MM.1S (cell line): ENCODE data around the gene SPCS1.

ENCODE experiments used
- DNase-seq: peaks from one replicate; pipeline ENCODE4 v3.0.0-alpha.2; 2015
- H2AFZ ChIP-seq: fragments of 300-600 bp; sonication (generic); 2 replicates; pipeline ENCODE4 v1.6.0; 2016; ENCODE audit warnings: antibody characterized with exemption, low read length
- H3F3A ChIP-seq: fragments of 300-600 bp; sonication (generic); 2 replicates; pipeline ENCODE4 v1.6.1; 2016; ENCODE audit warnings: mild to moderate bottlenecking, antibody characterized with exemption, low read length, moderate library complexity, mixed read lengths; ENCODE audit not compliant: insufficient read depth
- H3K27ac ChIP-seq: fragments of 300-600 bp; sonication (generic); 2 replicates; pipeline ENCODE4 v1.5.1; 2016; ENCODE audit warnings: mild to moderate bottlenecking, low read length
- H3K27me3 ChIP-seq: fragments of 300-600 bp; sonication (generic); replicated peaks from 2 replicates; pipeline ENCODE4 v1.6.0; 2016; ENCODE audit warnings: low read length; ENCODE audit not compliant: insufficient read depth
- H3K36me3 ChIP-seq: fragments of 300-600 bp; sonication (generic); replicated peaks from 2 replicates; pipeline ENCODE4 v1.6.1; 2016; ENCODE audit warnings: mild to moderate bottlenecking, low read length, mixed read lengths; ENCODE audit not compliant: insufficient read depth
- H3K4me1 ChIP-seq: fragments of 300-600 bp; sonication (generic); 2 replicates; pipeline ENCODE4 v1.6.1; 2016; ENCODE audit warnings: low read length, mixed read lengths
- H3K4me2 ChIP-seq: fragments of 300-600 bp; sonication (generic); 2 replicates; pipeline ENCODE4 v1.6.0; 2016; ENCODE audit warnings: low read depth, low read length
- H3K4me3 ChIP-seq: fragments of 300-600 bp; sonication (generic); 2 replicates; pipeline ENCODE4 v1.5.1; 2016; ENCODE audit warnings: low read length, mixed read lengths
- H3K79me2 ChIP-seq: fragments of 300-600 bp; sonication (generic); 2 replicates; pipeline ENCODE4 v1.6.1; 2016; ENCODE audit warnings: mixed run types, low read length, mixed read lengths
- H3K9ac ChIP-seq: fragments of 300-600 bp; sonication (generic); 2 replicates; pipeline ENCODE4 v1.6.1; 2016; ENCODE audit warnings: low read length, mixed read lengths
- H3K9me2 ChIP-seq: fragments of 300-600 bp; sonication (generic); replicated peaks from 2 replicates; pipeline ENCODE4 v1.6.1; 2016; ENCODE audit warnings: mild to moderate bottlenecking, low read length, mixed read lengths; ENCODE audit not compliant: insufficient read depth
- H3K9me3 ChIP-seq: fragments of 300-600 bp; sonication (generic); replicated peaks from 2 replicates; pipeline ENCODE4 v1.6.1; 2016; ENCODE audit warnings: mild to moderate bottlenecking, low read length, mixed read lengths; ENCODE audit not compliant: insufficient read depth
- H4K20me1 ChIP-seq: fragments of 300-600 bp; sonication (generic); 2 replicates; pipeline ENCODE4 v1.6.1; 2016; ENCODE audit warnings: mild to moderate bottlenecking, low read length, moderate library complexity, mixed read lengths; ENCODE audit not compliant: insufficient read depth
- CTCF ChIP-seq: fragments of 300-600 bp; sonication (generic); IDR thresholded peaks from 2 replicates; pipeline ENCODE4 v1.5.1; 2016; ENCODE audit warnings: antibody characterized with exemption, low read length, mixed read lengths
- EZH2 ChIP-seq: fragments of 300-600 bp; sonication (generic); optimal IDR thresholded peaks from 2 replicates; pipeline ENCODE3; 2017; ENCODE audit warnings: low read depth, mild to moderate bottlenecking, antibody characterized with exemption, low read length, mixed read lengths
- EZH2phosphoT487 ChIP-seq: fragments of 300-600 bp; sonication (generic); IDR thresholded peaks from 2 replicates; pipeline ENCODE4 v1.6.1; 2018; ENCODE audit warnings: antibody characterized with exemption, low read length

SPCS1 gene

DNA sequence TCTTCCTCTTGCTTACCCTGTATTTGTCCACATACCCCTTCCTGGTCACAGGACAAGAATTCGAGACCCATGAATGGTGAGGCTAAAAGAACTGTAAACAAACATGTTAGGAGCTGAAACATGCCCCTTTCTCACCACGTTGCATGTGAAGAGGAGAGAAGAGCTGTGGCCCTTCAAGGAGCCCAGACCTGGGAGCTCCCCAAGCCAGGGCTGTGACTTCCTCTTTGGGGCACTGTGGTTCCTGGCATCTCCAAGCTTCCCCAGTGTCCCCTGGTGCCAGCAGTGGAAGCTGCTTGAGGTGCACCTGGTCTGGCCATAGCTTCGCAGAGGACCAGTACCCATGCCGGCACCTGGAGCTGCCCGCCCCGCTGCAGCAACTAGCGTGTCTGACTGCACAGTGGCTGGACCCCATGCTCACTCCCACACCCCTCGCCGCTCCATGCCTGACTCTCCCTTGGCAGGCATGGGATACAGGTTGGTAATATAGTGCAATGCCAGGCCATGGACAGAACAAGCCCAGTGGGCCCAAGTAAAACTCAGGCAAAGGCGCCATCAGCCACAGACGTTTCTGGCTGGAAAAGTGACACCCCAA lies 9.9 kb downstream of the SPCS1 start:
- H3K4me1 ChIP-seq: peaks cover 27% of the 10 kb centered on the region
- TF ChIP-seq EZH2phosphoT487: no peak
- TF ChIP-seq EZH2: no peak
- no peak for TF ChIP-seq CTCF

DNA sequence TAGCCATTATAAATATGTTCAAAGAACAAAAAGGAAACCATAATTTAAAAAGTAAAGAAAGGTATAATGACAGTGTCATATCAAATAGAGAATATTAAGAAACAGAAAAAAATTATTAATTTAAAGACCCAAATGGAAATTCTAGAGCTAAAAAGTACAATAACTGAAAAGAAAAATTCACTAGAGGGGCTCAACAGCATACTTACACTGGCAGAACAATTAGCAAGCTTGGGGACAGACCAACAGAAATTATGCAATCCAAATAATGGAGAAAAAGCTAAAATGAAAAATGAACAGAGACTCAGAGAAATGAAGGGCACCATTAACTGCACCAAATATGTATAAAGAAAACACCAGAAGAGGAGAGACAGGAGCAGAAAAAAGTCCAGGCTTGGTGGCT lies 13.7 kb downstream of the SPCS1 start:
- Histone ChIP-seq H3K36me3 (no peaks in the 10 kb centered on the region), H3K9me3 (no peaks in the 10 kb centered on the region), H3K27ac (peak overlapping the region; percentile 76; the same call in 1 of the 2 replicates), H2AFZ (no peak overlapping the region), H3K4me3 (no peak overlapping the region), H3F3A (peaks cover 29% of the 10 kb centered on the region), H3K4me2 (peak overlapping the region; percentile 86; the same call in 1 of the 2 replicates), H3K4me1 (peaks cover 33% of the 10 kb centered on the region), H3K27me3 (no peaks in the 10 kb centered on the region), H3K9ac (no peak overlapping the region), H3K79me2 (0 out of 2 replicates have a peak, but pooled peaks cover 6% of the 10 kb centered on the region), H3K9me2 (no peaks in the 10 kb centered on the region), H4K20me1 (no peaks in the 10 kb centered on the region)
- no peak for DNase-seq
- no peak for TF ChIP-seq EZH2phosphoT487
- TF ChIP-seq CTCF: no peak
- TF ChIP-seq EZH2: no peak

More for the DNA sequence above, 9.9 kb downstream of the SPCS1 start:
- H3K27ac ChIP-seq: no peak overlapping the region
- H2AFZ ChIP-seq: no peak overlapping the region
- no peak overlapping the region for H3K9ac ChIP-seq
- no peaks in the 10 kb centered on the region for H4K20me1 ChIP-seq
- H3K4me2 ChIP-seq: no peak overlapping the region
- H3K9me3 ChIP-seq: no peaks in the 10 kb centered on the region
- peaks cover 20% of the 10 kb centered on the region for H3F3A ChIP-seq
- H3K4me3 ChIP-seq: no peak overlapping the region
- H3K79me2 ChIP-seq: no peaks in the 10 kb centered on the region
- H3K27me3 ChIP-seq: no peaks in the 10 kb centered on the region
- no peaks in the 10 kb centered on the region for H3K36me3 ChIP-seq
- DNase-seq: no peak
- H3K9me2 ChIP-seq: no peaks in the 10 kb centered on the region

GRCh38 chr3:52721002-52721729 lies 15.3 kb downstream of the SPCS1 start:
- no peaks in the 10 kb centered on the region for H3K27me3 ChIP-seq
- H3K36me3 ChIP-seq: no peaks in the 10 kb centered on the region
- peak overlapping the region; percentile 76; the same call in 1 of the 2 replicates for H3K27ac ChIP-seq
- H3K9ac ChIP-seq: no peak overlapping the region
- H4K20me1 ChIP-seq: no peaks in the 10 kb centered on the region
- H3K79me2 ChIP-seq: 0 out of 2 replicates have a peak, but pooled peaks cover 6% of the 10 kb centered on the region
- peak overlapping the region; percentile 16; the same call in 1 of the 2 replicates for H3K4me3 ChIP-seq
- TF ChIP-seq EZH2phosphoT487 (no peak), EZH2 (no peak), CTCF (no peak)
- H3K4me2 ChIP-seq: peak overlapping the region; percentile 86
- peaks cover 33% of the 10 kb centered on the region for H3K4me1 ChIP-seq
- peaks cover 29% of the 10 kb centered on the region for H3F3A ChIP-seq
- no peak overlapping the region for H2AFZ ChIP-seq
- DNase-seq: peak; percentile 87
- no peaks in the 10 kb centered on the region for H3K9me3 ChIP-seq
- H3K9me2 ChIP-seq: no peaks in the 10 kb centered on the region
